ENCODE data around the gene LRRTM4. TPM values are rescaled to one million over a fixed set of nuclear protein-coding genes. Genes with fewer than 3 reads are reported as not detected.
"Not testable (repeated sequence)": the region's sequence is repeated elsewhere in the genome, so short reads cannot be mapped to it uniquely, and the experiment has no call there.

LRRTM4 gene
- polyA plus RNA-seq, 1 of the 3 experiments (the other 2 are of a cell fraction) = 0.10 TPM

DNA sequence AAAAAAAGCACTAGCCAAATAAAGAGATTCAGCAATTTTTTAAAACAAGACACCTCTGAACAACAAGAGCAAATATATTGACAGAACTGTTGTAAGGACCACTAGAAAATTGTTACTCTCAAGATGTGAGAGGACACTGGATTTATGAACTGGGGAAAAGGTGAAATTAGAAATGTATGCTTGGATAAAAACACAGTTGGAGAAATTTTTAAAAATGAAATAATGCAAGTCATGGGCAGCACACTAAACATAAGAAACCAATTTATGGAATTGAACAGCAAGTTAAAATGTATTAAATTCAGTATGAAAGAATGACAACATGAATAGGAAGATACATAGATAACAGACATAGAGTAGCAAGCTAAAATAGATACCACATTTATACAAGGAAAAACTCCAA, 377.4 kb downstream of the LRRTM4 start:
- Histone ChIP-seq H3K9me2 (no peaks in the 10 kb centered on the region), H3K36me3 (replicated peaks in 1 of 2; ENCODE audit: control insufficient read depth in 1 of 2, insufficient read depth in 2 of 2, low read length in 1 of 2) (no peaks in the 10 kb centered on the region), H3K27ac (ENCODE audit: low read depth in 2 of 2, low read length in 1 of 2) (no peak overlapping the region), H3K79me2 (ENCODE audit: insufficient read depth) (no peaks in the 10 kb centered on the region), H3F3A (replicated peaks; ENCODE audit: insufficient read depth) (no peaks in the 10 kb centered on the region), H3K4me1 (ENCODE audit: control insufficient read depth in 1 of 2, insufficient read depth in 2 of 2, low read depth in 1 of 2, low read length in 1 of 2) (no peaks in the 10 kb centered on the region; a peak in 1 of 4 replicates), H3K27me3 (ENCODE audit: insufficient read depth) (no peaks in the 10 kb centered on the region), H4K20me1 (ENCODE audit: insufficient read depth) (no peaks in the 10 kb centered on the region), H2AFZ (ENCODE audit: low read depth) (no peak overlapping the region), H3K9ac (no peak overlapping the region), H3K9me3 (no peaks in the 10 kb centered on the region), H3K4me3 (ENCODE audit: low read depth in 2 of 2, low read length in 1 of 2) (no peak overlapping the region), H3K4me2 (no peak overlapping the region)
- no peak for DNase-seq
- ChIA-PET POLR2A (no interaction called here), CTCF (no interaction called here)
- TF ChIP-seq, protein P1, sequence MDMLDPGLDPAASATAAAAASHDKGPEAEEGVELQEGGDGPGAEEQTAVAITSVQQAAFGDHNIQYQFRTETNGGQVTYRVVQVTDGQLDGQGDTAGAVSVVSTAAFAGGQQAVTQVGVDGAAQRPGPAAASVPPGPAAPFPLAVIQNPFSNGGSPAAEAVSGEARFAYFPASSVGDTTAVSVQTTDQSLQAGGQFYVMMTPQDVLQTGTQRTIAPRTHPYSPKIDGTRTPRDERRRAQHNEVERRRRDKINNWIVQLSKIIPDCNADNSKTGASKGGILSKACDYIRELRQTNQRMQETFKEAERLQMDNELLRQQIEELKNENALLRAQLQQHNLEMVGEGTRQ (IDR thresholded peaks at IDR 0.05; ENCODE audit: borderline replicate concordance, low read depth, low read length) = no peak
- TF ChIP-seq RCOR1 (IDR thresholded peaks at IDR 0.05; ENCODE audit: low read length) (no peak), TCF12 (IDR thresholded peaks at IDR 0.05) (no peak)

DNA sequence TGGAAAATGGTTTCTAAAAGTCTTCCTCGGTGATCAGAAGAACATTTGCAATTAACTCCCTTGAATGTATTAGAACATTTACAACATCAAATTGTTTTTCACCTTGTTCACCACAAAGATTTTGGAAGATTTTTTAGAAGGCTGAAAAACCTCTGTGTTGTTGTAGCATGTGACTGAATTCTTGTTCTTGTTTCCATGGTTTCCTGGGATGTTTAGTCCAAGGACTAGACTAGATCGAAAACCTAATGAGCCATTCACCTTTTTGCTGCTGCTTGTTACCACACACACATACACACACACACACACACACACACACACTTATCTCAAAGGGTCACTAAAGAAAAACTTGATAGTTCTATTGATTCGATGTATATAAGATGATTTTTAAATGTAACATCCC, 380.0 kb downstream of the LRRTM4 start:
- Histone ChIP-seq H3K79me2 (ENCODE audit: insufficient read depth) (no peaks in the 10 kb centered on the region), H3K4me3 (ENCODE audit: low read depth in 2 of 2, low read length in 1 of 2) (no peak overlapping the region), H3K4me1 (ENCODE audit: control insufficient read depth in 1 of 2, insufficient read depth in 2 of 2, low read depth in 1 of 2, low read length in 1 of 2) (no peaks in the 10 kb centered on the region; a peak in 1 of 4 replicates), H4K20me1 (ENCODE audit: insufficient read depth) (no peaks in the 10 kb centered on the region), H3K36me3 (replicated peaks in 1 of 2; ENCODE audit: control insufficient read depth in 1 of 2, insufficient read depth in 2 of 2, low read length in 1 of 2) (no peaks in the 10 kb centered on the region), H3K9ac (no peak overlapping the region), H3K27ac (ENCODE audit: low read depth in 2 of 2, low read length in 1 of 2) (no peak overlapping the region), H3K4me2 (no peak overlapping the region), H3F3A (replicated peaks; ENCODE audit: insufficient read depth) (no peaks in the 10 kb centered on the region), H3K9me3 (no peaks in the 10 kb centered on the region), H3K9me2 (no peaks in the 10 kb centered on the region), H3K27me3 (ENCODE audit: insufficient read depth) (no peaks in the 10 kb centered on the region), H2AFZ (ENCODE audit: low read depth) (no peak overlapping the region)
- 27% methylated on average over 3 of the region's 3 CpGs for WGBS (ENCODE audit: low lambda C conversion rate)
- TF ChIP-seq, protein P2, sequence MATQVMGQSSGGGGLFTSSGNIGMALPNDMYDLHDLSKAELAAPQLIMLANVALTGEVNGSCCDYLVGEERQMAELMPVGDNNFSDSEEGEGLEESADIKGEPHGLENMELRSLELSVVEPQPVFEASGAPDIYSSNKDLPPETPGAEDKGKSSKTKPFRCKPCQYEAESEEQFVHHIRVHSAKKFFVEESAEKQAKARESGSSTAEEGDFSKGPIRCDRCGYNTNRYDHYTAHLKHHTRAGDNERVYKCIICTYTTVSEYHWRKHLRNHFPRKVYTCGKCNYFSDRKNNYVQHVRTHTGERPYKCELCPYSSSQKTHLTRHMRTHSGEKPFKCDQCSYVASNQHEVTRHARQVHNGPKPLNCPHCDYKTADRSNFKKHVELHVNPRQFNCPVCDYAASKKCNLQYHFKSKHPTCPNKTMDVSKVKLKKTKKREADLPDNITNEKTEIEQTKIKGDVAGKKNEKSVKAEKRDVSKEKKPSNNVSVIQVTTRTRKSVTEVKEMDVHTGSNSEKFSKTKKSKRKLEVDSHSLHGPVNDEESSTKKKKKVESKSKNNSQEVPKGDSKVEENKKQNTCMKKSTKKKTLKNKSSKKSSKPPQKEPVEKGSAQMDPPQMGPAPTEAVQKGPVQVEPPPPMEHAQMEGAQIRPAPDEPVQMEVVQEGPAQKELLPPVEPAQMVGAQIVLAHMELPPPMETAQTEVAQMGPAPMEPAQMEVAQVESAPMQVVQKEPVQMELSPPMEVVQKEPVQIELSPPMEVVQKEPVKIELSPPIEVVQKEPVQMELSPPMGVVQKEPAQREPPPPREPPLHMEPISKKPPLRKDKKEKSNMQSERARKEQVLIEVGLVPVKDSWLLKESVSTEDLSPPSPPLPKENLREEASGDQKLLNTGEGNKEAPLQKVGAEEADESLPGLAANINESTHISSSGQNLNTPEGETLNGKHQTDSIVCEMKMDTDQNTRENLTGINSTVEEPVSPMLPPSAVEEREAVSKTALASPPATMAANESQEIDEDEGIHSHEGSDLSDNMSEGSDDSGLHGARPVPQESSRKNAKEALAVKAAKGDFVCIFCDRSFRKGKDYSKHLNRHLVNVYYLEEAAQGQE (IDR thresholded peaks at IDR 0.05; ENCODE audit: low read depth, low read length) = no peak
- TF ChIP-seq NFIC (IDR thresholded peaks at IDR 0.05; ENCODE audit: borderline replicate concordance) (no peak), ELF1 (IDR thresholded peaks at IDR 0.05) (no peak), EZH2phosphoT487 (IDR thresholded peaks at IDR 0.05; ENCODE audit: borderline replicate concordance, low read depth) (no peak), CHD2 (IDR thresholded peaks at IDR 0.05; ENCODE audit: low read length, partially characterized antibody) (no peak), FOXJ3 (CRISPR knock-in tag; IDR thresholded peaks at IDR 0.05) (no peak), TCF12 (IDR thresholded peaks at IDR 0.05) (no peak), JUND (IDR thresholded peaks at IDR 0.05) (no peak), FOSL2 (IDR thresholded peaks at IDR 0.05; ENCODE audit: borderline replicate concordance, low read depth) (no peak)
- TF ChIP-seq, protein P3, sequence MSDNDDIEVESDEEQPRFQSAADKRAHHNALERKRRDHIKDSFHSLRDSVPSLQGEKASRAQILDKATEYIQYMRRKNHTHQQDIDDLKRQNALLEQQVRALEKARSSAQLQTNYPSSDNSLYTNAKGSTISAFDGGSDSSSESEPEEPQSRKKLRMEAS (IDR thresholded peaks at IDR 0.05; ENCODE audit: low read depth) = no peak
- CTCF ChIA-PET = no interaction called here
- POLR2A ChIA-PET = no interaction called here
- no peak for DNase-seq

DNA sequence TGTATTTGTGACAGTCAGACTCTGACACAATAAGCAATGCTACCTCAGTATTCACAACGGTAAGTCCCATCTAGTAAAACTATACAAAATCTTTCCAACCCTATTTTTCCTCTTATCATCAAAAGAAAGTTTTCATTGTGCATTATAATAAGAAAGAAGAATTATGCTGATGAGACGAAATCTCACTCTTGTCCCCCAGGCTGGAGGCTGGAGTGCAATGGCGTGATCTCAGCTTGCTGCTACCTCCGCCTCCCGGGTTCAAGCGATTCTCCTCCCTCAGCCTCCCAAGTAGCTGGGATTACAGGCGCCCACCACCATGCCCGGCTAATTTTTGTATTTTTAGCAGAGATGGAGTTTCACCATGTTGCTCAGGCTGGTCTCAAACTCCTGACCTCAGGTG, 393.7 kb downstream of the LRRTM4 start:
- H3K27ac ChIP-seq (ENCODE audit: low read depth in 2 of 2, low read length in 1 of 2); H3K79me2 ChIP-seq (ENCODE audit: insufficient read depth); H3F3A ChIP-seq (replicated peaks; ENCODE audit: insufficient read depth); H3K4me1 ChIP-seq (ENCODE audit: control insufficient read depth in 1 of 2, insufficient read depth in 2 of 2, low read depth in 1 of 2, low read length in 1 of 2); H3K27me3 ChIP-seq (ENCODE audit: insufficient read depth); H4K20me1 ChIP-seq (ENCODE audit: insufficient read depth); H3K4me3 ChIP-seq (ENCODE audit: low read depth in 2 of 2, low read length in 1 of 2); H3K36me3 ChIP-seq (replicated peaks in 1 of 2; ENCODE audit: control insufficient read depth in 1 of 2, insufficient read depth in 2 of 2, low read length in 1 of 2); H3K4me2 ChIP-seq; DNase-seq; H3K9me2 ChIP-seq; H3K9ac ChIP-seq; POLR2A ChIA-PET; H2AFZ ChIP-seq (ENCODE audit: low read depth); H3K9me3 ChIP-seq: not testable (repeated sequence)
- CTCF ChIA-PET = interaction anchor here (0.9 kb wide), 1 partner anchor 27 kb away, joined by 3 read pairs; no protein-coding TSS in a partner anchor
- 58% methylated on average over 8 of the region's 8 CpGs for WGBS (ENCODE audit: low lambda C conversion rate)

Measured in SK-N-SH (cell line).